Upper lobe of right lung (tissue), 1 donor: Measurements from ENCODE around the gene TMEM238. TPM values are rescaled to one million over a fixed set of nuclear protein-coding genes. Genes with fewer than 3 reads are reported as not detected.
A peak's percentile ranks its signal among the peaks of the same experiment; 100 is the strongest.

Experiments used
- ATAC-seq: fragments of 200-7000 bp; cut with Tn5 transposase; one replicate; pipeline ENCODE4 v1.9.1; 2020; ENCODE audit warnings: mild to moderate bottlenecking, moderate library complexity
- DNase-seq: peaks from one replicate; pipeline ENCODE4 v3.0.0-alpha.2; 2020
- H3K27ac ChIP-seq: fragments of 200-600 bp; one replicate; pipeline ENCODE4 v1.8.0; 2022
- H3K27me3 ChIP-seq: fragments of 200-600 bp; one replicate; pipeline ENCODE4 v1.8.0; 2022; ENCODE audit warnings: mild to moderate bottlenecking
- H3K36me3 ChIP-seq: fragments of 200-600 bp; one replicate; pipeline ENCODE4 v1.8.0; 2022
- H3K4me1 ChIP-seq: fragments of 200-600 bp; one replicate; pipeline ENCODE4 v1.8.0; 2022
- H3K4me3 ChIP-seq: fragments of 200-600 bp; one replicate; pipeline ENCODE4 v1.8.0; 2022; ENCODE audit warnings: mild to moderate bottlenecking
- H3K9me3 ChIP-seq: fragments of 200-600 bp; one replicate; pipeline ENCODE4 v1.8.0; 2022
- CTCF ChIP-seq: fragments of 200-600 bp; IDR thresholded peaks from one replicate; pipeline ENCODE4 v1.8.0; 2022; ENCODE audit warnings: antibody characterized with exemption
- intact Hi-C: fragments of 100-400 bp; cut with DNase I; formaldehyde crosslinking; loops from one replicate; pipeline ENCODE4 v1.11.0; 2022
- total RNA-seq: library from RNA; stranded (reverse); fragmentation: NEBNext Ultra II Directional; extraction: Animal tissue kit (Norgen Biotek cat#: 25700); gene quantifications from one replicate; pipeline ENCODE4 v1.2.1, GENCODE V29; 2021
- donor health status: DM: no; HTN: yes; CAD: no; lungs with severe emphysema.

The TMEM238 gene
- total RNA-seq, 1 donor from 2014 or later = 19.8 TPM

DNA sequence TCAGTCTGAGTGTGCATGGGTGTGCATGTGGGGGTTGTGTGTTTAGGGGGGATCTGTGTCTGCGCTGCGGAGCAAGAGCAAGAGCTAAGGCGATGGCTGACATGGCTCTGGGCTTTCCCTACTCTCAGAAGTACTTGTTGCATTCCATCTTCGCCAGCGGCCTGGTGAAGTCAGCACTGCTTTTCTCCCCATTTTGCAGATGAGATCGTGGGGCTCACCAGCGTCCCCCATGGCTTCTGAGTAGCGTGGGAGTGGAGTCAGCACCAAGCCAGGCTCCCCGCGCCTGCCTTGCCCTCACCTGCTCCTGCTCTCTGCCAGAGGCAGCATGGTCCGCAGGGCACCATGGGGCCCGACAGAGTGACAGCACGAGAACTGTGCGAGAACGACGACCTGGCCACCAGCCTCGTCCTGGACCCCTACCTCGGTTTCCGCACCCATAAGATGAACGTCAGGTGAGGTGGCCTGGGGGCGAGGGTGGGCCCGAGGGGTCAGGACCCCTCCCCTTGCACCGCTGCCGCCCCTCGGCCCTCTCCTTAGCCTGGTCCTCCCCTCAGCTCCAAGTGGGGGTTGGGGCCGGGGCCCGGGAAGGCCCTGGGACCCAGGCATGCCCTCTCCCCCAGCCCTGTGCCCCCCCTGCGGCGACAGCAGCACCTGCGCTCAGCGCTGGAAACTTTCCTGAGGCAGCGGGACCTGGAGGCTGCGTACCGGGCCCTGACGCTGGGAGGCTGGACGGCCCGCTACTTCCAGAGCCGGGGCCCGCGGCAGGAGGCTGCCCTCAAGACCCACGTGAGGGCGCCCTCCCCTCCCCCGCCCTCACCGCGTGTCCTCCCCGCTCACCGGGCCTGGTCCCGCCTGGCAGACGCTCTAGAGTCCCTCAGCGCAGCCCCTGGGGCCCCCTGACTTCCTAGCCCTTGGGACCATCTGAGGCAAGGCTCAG, 42.2 kb downstream of the TMEM238 start:
- no peak overlapping the region for H3K4me3 ChIP-seq
- no peak for TF ChIP-seq CTCF
- intact Hi-C loops = no loop called here
- no peaks in the 10 kb centered on the region for H3K27me3 ChIP-seq
- DNase-seq = no peak
- no peaks in the 10 kb centered on the region for H3K9me3 ChIP-seq
- no peak overlapping the region for H3K27ac ChIP-seq
- ATAC-seq = no peak
- H3K4me1 ChIP-seq = peaks cover 9% of the 10 kb centered on the region
- peaks cover 6% of the 10 kb centered on the region for H3K36me3 ChIP-seq

DNA sequence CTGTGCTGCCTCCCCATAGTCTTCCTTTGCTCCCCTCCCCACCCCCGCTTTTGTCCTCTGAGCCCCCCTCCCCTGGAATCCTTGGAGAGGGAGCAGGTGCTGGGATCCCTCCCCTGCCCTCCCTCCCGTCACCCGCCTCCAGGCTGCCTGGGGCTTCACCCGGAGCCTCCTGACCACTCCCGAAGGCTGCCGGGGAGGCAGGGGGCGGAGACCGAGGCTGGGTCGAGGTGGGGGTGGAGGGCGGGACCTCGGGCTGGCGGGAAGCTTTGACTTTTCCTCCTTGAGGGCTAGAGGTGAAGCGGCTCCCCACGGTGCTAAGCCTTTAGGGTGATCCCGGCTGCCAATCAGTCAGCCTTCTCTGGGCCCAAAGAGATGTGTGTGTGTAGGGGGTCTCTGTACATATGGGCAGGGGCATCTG, 42.9 kb downstream of the TMEM238 start:
- Histone ChIP-seq H3K4me1 (peaks cover 9% of the 10 kb centered on the region), H3K4me3 (peak overlapping the region; percentile 67), H3K27me3 (no peaks in the 10 kb centered on the region), H3K27ac (no peak overlapping the region), H3K36me3 (peaks cover 6% of the 10 kb centered on the region), H3K9me3 (no peaks in the 10 kb centered on the region)
- DNase-seq (peak; percentile 91), ATAC-seq (peak; percentile 28)
- TF ChIP-seq CTCF = no peak
- intact Hi-C loops = no loop called here

- TF ChIP-seq CTCF = no peak
- Histone ChIP-seq H3K36me3 (peaks cover 6% of the 10 kb centered on the region), H3K27ac (no peak overlapping the region), H3K27me3 (no peaks in the 10 kb centered on the region), H3K9me3 (no peaks in the 10 kb centered on the region), H3K4me1 (peaks cover 9% of the 10 kb centered on the region), H3K4me3 (peak overlapping the region; percentile 67)
- intact Hi-C loops = no loop called here
- ATAC-seq (no peak), DNase-seq (no peak)
Measured at GRCh38 chr19:55340784-55341147, 43.3 kb downstream of the TMEM238 start.

DNA sequence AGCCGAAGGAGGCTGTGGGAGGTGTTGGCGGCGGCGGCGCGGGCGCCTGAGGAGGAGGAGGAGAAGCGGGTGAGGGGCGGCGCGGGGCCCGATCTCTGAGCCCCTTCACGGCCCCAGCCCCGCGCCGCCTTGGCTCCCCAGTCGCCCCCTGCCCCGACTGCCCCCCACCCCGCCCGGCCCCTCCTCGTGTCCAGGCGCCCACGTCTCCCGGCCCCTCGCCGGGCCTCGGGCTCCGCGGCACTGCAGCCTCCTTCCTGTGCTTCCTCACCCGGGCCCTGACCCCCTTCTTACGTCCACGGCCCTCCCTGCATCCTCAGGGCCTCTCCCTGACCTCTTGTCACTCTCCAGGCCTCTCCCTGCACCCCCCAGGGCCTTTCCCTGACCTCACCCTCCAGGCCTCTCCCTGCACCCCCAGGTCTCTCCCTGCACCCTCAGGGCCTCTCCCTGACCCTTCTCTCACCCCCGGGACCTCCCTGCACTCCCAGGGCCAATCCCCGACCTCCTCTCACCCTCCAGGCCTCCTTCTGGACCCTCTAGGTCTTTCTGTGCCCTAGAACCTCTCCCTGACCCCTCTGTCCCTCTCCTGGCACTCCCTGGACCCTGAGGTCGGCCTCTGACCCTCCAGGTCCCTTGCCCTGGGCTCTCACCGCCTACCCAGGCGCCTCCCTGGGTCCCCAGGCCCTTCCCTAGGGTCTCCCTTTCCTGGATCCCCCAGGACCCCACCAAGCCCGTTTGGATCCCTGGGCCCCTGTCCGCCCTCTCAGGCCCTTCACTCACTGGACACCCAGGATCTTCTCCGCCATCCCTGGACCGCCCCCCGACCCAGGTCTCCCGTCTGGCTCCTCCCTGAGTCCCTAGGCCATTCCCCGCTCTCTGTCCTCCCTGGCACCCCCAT, 44.0 kb downstream of the TMEM238 start:
- no peaks in the 10 kb centered on the region for H3K27me3 ChIP-seq
- no peak for TF ChIP-seq CTCF
- intact Hi-C loops = no loop called here
- peaks cover 9% of the 10 kb centered on the region for H3K4me1 ChIP-seq
- H3K27ac ChIP-seq = peak overlapping the region; percentile 86
- H3K36me3 ChIP-seq = peaks cover 6% of the 10 kb centered on the region
- DNase-seq = no peak
- no peak for ATAC-seq
- H3K4me3 ChIP-seq = peak overlapping the region; percentile 67
- H3K9me3 ChIP-seq = no peaks in the 10 kb centered on the region

DNA sequence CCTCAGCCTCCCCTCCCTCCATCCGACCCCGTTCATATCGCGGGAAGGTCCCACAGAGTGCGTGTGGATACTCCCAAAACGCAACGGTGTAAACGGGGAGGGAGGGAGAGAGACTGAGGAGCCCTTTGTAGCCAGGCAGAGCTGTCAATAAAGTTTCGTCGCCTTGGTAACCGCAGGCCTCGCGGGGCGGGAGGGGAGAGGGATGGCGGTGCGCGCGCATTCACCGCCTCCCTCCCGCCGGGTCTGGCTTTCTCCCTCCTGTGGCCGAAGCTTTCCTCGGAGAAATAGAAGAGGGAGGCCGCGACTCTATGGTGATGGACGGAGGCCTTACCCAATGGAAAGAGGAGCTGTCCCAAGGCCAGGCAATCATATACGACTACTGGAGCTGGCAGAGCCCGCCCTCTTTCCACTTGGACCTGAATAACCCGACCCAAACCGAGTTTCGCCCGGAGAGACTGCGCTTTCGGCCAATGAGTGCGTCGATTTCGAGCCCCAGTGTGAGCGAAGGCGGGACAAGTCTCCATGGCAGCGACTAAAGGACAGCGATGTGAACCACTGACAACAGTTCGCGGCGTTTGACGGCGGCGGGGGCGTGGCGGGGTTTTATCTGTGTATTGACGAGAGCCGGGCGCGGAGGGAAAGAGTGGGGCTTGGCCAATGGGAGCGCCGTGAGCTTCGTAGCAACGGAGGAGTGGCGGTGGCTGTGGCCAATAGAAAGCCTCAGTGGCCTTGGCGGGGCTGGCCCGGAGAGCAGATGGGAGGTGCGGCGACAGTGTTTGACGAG, 44.8 kb downstream of the TMEM238 start, which contains the start of gene KMT5C:
Gene KMT5C (plus strand): TSS at position 772 of the 784 bp plus-strand sequence. CDS start 2,061 bp downstream, outside the sequence.
- peak; percentile 47 for TF ChIP-seq CTCF
- peak; percentile 100 for DNase-seq
- intact Hi-C loops = no loop called here

More for the DNA sequence above, 44.8 kb downstream of the TMEM238 start, which contains the start of gene KMT5C:
- H3K36me3 ChIP-seq = peaks cover 6% of the 10 kb centered on the region
- peak within 1 kb of the TSS; percentile 67 for H3K4me3 ChIP-seq
- H3K4me1 ChIP-seq = peaks cover 9% of the 10 kb centered on the region
- ATAC-seq = peak; percentile 92
- no peaks in the 10 kb centered on the region for H3K9me3 ChIP-seq
- no peaks in the 10 kb centered on the region for H3K27me3 ChIP-seq
- peak within 1 kb of the TSS; percentile 90 for H3K27ac ChIP-seq
